ENCODE measurements around the gene SPNS3. TPM values are rescaled to one million over a fixed set of nuclear protein-coding genes. Genes with fewer than 3 reads are reported as not detected.
A peak's percentile ranks its signal among the peaks of the same experiment; 100 is the strongest.

The SPNS3 gene
- total RNA-seq, 1 experiment from 2014 or later, result not detected

DNA sequence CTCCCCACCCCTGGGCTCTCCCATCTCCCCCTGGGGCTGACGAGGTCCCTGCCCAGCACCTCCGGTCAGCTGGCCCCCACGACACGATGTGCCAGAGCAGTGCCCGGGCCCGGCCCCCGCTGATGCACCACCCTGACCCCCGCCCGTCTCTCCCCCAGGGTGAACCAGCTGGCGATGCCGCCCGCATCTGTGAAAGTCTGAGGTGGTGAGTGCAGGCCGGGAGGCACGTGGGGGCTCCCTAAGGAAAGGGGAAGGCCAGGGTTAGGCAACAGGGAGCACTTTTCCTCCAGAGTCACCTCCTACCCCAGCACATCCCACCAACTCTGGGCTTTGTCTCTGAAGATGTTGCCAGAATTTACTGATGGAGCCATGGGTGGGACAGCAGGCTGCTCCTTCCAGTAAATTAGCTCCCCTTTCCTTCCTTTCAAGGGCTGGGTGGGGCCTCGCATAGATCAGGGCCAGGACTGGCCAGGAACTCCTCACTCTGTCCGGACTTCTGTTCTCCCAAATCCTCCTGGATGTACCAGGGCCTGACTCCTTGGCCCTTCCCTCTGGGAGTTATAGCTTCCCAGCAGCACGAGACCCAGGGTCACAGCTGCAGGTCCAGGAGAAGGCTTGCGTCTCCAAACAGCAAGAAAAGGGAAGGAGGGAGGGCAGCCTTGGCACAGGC, 103.1 kb downstream of the SPNS3 start:
- Histone ChIP-seq H3K27me3 (ENCODE audit: control insufficient read depth, insufficient read depth, low read length) (no peaks in the 10 kb centered on the region; the same call in 1 of the 2 replicates), H3K4me3 (ENCODE audit: insufficient read depth, low read depth, low read length) (peak overlapping the region; percentile 35; the same call in 1 of the 2 replicates), H3K36me3 (replicated peaks; ENCODE audit: control insufficient read depth, insufficient read depth, low read length) (peaks cover 16% of the 10 kb centered on the region)
- DNase-seq, result peak; percentile 87

Other genes with a start within 250 kb of the SPNS3 start
- gene ANKFY1, start 170.0 kb upstream of the SPNS3 start, total RNA-seq (2014; rRNA removed; shearing (Covaris generic)), result 19.2 and 22.1 TPM in 2 replicates
- gene UBE2G1, start 67.3 kb upstream of the SPNS3 start, total RNA-seq (2014; rRNA removed; shearing (Covaris generic)), result 99.9 and 127 TPM in 2 replicates
- 1.8 and 2.1 TPM in 2 replicates for gene SPNS2, start 64.9 kb downstream of the SPNS3 start, total RNA-seq (2014; rRNA removed; shearing (Covaris generic))
- gene MYBBP1A, start 121.4 kb downstream of the SPNS3 start, total RNA-seq (2014; rRNA removed; shearing (Covaris generic)), result 140 and 149 TPM in 2 replicates
- not detected in 2 replicates for gene GGT6, start 126.6 kb downstream of the SPNS3 start, total RNA-seq (2014; rRNA removed; shearing (Covaris generic))
- 1.4 and 1.9 TPM in 2 replicates for gene SMTNL2, start 150.6 kb downstream of the SPNS3 start, total RNA-seq (2014; rRNA removed; shearing (Covaris generic))
- 0.10 and 0.11 TPM in 2 replicates for gene ALOX15, start 207.7 kb downstream of the SPNS3 start, total RNA-seq (2014; rRNA removed; shearing (Covaris generic))

Measured in H7 (cell line).